K562 (cell line): Measurements from ENCODE around the gene CEP44. TPM values are rescaled to one million over a fixed set of nuclear protein-coding genes. Genes with fewer than 3 reads are reported as not detected.
"Not testable (repeated sequence)": the region's sequence is repeated elsewhere in the genome, so short reads cannot be mapped to it uniquely, and the experiment has no call there.

Experiments
- ATAC-seq: fragments of 200-7000 bp; cut with Tn5 transposase; 3 replicates; pipeline ENCODE4 v1.9.1; 2020; ENCODE audit warnings: moderate library complexity
- BruUV-seq: library from RNA; stranded (reverse); fragments of 400-500 nt; replicated peaks from 2 replicates; lab custom pipeline; 2021; lab: Mats Ljungman, UMichigan
- CTCF ChIA-PET: fragments of 300-600 bp; formaldehyde crosslinking; extraction: SDS; loops from one replicate; lab custom pipeline; 2021; ENCODE audit warnings: low intra/inter-chr PET ratio; lab: Yijun Ruan, JAX
- POLR2A ChIA-PET: fragments of 300-600, 350-650 bp; sonication (Branson Sonifier 250); formaldehyde crosslinking; extraction: SDS; loops from one replicate; lab custom pipeline; 2021; ENCODE audit warnings: antibody characterized with exemption, inconsistent platforms; lab: Yijun Ruan, JAX
- DNase-seq, 4 experiments: peaks; one replicate each; pipeline versions ENCODE4 v3.0.0 to v3.0.0-alpha.2; 2011 to 2018; ENCODE audit warnings: low spot score in 3 of 4, mixed read lengths in 3 of 4; ENCODE audit errors: extremely low read depth in 1 of 4
- FAIRE-seq: peaks from 2 replicates; lab custom pipeline; 2011; peaks lifted over from hg19 to GRCh38; lab: Jason Lieb, UNC
- H2AFZ ChIP-seq: 2 replicates; pipeline ENCODE4 v1.6.0; 2011; ENCODE audit warnings: low read depth, low read length, control low read depth, inconsistent platforms
- H3K27ac ChIP-seq: fragments of 200-600 bp; 3 replicates; pipeline ENCODE4 v1.8.0; 2011; ENCODE audit warnings: low read depth, mild to moderate bottlenecking, control low read depth, inconsistent platforms, low read length, moderate library complexity, mixed read lengths; ENCODE audit errors: extremely low read depth
- H3K27me3 ChIP-seq, 2 experiments: fragments of 300-600 bp in 1 of 2; 2 replicates in 1 of 2; 3 replicates in 1 of 2; pipeline versions ENCODE4 v1.6.0 to v1.8.0; 2011; ENCODE audit warnings: inconsistent platforms in 2 of 2, low read length in 2 of 2, mild to moderate bottlenecking in 1 of 2, mixed read lengths in 1 of 2, moderate library complexity in 1 of 2; ENCODE audit not compliant: control insufficient read depth in 2 of 2, insufficient read depth in 2 of 2
- H3K36me3 ChIP-seq: fragments of 300-600 bp; 3 replicates; pipeline ENCODE4 v1.8.0; 2011; ENCODE audit warnings: mild to moderate bottlenecking, low read length, inconsistent platforms; ENCODE audit not compliant: control insufficient read depth, insufficient read depth
- H3K4me1 ChIP-seq, 2 experiments: fragments of 200-600 bp in 1 of 2; replicated peaks in 1 of 2; 2 replicates in 1 of 2; 3 replicates in 1 of 2; pipeline versions ENCODE4 v1.5.1 to v1.8.0; 2011; ENCODE audit warnings: inconsistent platforms in 2 of 2, low read length in 2 of 2, mild to moderate bottlenecking in 1 of 2, mixed read lengths in 1 of 2, moderate library complexity in 1 of 2; ENCODE audit not compliant: control insufficient read depth in 2 of 2, insufficient read depth in 2 of 2
- H3K4me2 ChIP-seq: 2 replicates; pipeline ENCODE4 v1.6.1; 2011; ENCODE audit warnings: low read length, control low read depth, inconsistent platforms, mixed read lengths; ENCODE audit not compliant: insufficient read depth
- H3K4me3 ChIP-seq: fragments of 200-600 bp; sonication (generic), shearing (Covaris generic); 2 replicates; pipeline ENCODE4 v1.5.1; 2016; ENCODE audit warnings: control low read depth, inconsistent platforms
- H3K79me2 ChIP-seq: fragments of 200-600 bp; 3 replicates; pipeline ENCODE4 v1.8.0; 2011; ENCODE audit warnings: low read length, inconsistent platforms; ENCODE audit not compliant: control insufficient read depth, insufficient read depth
- H3K9ac ChIP-seq, 2 experiments: 2 replicates each; pipeline versions ENCODE4 v1.6.0 to v1.6.1; 2011; ENCODE audit warnings: low read depth in 2 of 2, low read length in 2 of 2, control low read depth in 1 of 2, inconsistent platforms in 1 of 2, mild to moderate bottlenecking in 1 of 2, mixed read lengths in 1 of 2; ENCODE audit not compliant: insufficient read depth in 1 of 2
- H3K9me1 ChIP-seq: one replicate; pipeline ENCODE4 v1.6.0; 2011; ENCODE audit warnings: inconsistent platforms, mild to moderate bottlenecking, low read length, moderate library complexity; ENCODE audit not compliant: control insufficient read depth, insufficient read depth
- H3K9me3 ChIP-seq: replicated peaks from 2 replicates; pipeline ENCODE4 v1.5.1; 2011; ENCODE audit warnings: low read depth, low read length, inconsistent platforms; ENCODE audit not compliant: control insufficient read depth, insufficient read depth
- H4K20me1 ChIP-seq: replicated peaks from 2 replicates; pipeline ENCODE4 v1.6.1; 2011; ENCODE audit warnings: low read length, inconsistent platforms, mixed read lengths; ENCODE audit not compliant: control insufficient read depth, insufficient read depth
- PATZ1 ChIP-seq: fragments of 250-450 bp; sonication (Bioruptor Pico); IDR thresholded peaks from 2 replicates; pipeline ENCODE4 v1.5.0; 2020; ENCODE audit warnings: mild to moderate bottlenecking, borderline replicate concordance
- POLR2G ChIP-seq: fragments of 200-400 bp; formaldehyde crosslinking; IDR thresholded peaks from 2 replicates; pipeline ENCODE4 v1.6.1; 2017; ENCODE audit warnings: low read depth, mild to moderate bottlenecking, antibody characterized with exemption, low read length, moderate library complexity
- WGBS: fragments of 100-300 bp; shearing (Covaris generic); methylation state at CpG from one replicate; pipeline ENCODE4 v1.1.6; 2016; ENCODE audit warnings: low coverage, mixed read lengths; ENCODE audit not compliant: insufficient coverage; ENCODE audit errors: missing lambda C conversion rate; 5-methylcytosine and 5-hydroxymethylcytosine counted together
- in situ Hi-C: fragments of 300-500 bp; cut with MboI; formaldehyde crosslinking; loops from 4 replicates; pipeline ENCODE4 v1.15.0; 2018; ENCODE audit warnings: inconsistent platforms, mixed read lengths
- intact Hi-C: fragments of 100-400 bp; cut with micrococcal nuclease; formaldehyde crosslinking; loops from 2 replicates; pipeline ENCODE4 v1.14.2; 2022
- polyA plus RNA-seq, 8 experiments: library from polyadenylated mRNA; depleted of rRNA in 4 of 8; stranded (reverse) in 5 of 8; unstranded in 3 of 8; fragments of >200 nt; fragmentation: Nextera tagmentation in 2 of 8; fragmentation: Illumina TruSeq in 1 of 8; extraction: Ambion mirVana in 2 of 8; extraction: Trizol in 1 of 8; gene quantifications; 2 replicates each; pipeline versions ENCODE4 v1.2.1 to v1.2.3, GENCODE V29; 2011 to 2014; ENCODE audit warnings: inconsistent platforms in 1 of 8, missing spikeins in 1 of 8
- total RNA-seq, 7 experiments: library from RNA; depleted of rRNA in 6 of 7; stranded (reverse); fragments of >200 nt in 6 of 7; fragmentation: Illumina TruSeq in 2 of 7; extraction: Trizol in 2 of 7; gene quantifications; 2 replicates each; pipeline versions ENCODE4 v1.2.1 to v1.2.3, GENCODE V29; 2011 to 2021; ENCODE audit warnings: low replicate concordance in 1 of 7

The CEP44 gene
- total and polyA plus RNA-seq, 9 of the 15 experiments (the other 6 are each of a cell fraction or from before 2014, with no cell fraction given), result 19.6 to 45.0 (median 24.4) TPM

DNA sequence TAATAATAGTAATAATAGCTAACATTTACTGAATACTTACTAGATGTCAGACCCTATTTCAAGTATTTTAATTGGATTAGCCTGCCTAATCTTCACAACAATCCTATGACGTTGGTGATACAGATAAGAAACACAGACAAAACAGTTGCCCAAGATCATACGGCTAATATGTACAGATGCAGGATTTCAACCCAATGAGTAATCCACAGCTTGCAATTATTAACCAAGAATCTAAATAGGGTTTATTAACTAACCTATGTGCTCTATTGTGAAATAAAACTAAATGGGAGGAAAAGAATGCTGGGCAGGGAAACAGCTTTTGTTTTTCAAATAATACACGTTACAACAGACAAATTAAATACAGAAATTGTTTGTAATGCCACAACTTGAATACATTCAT lies 23.6 kb upstream of the CEP44 start (continued):
- TF ChIP-seq PATZ1 (CRISPR knock-in tag) (no peak), POLR2G (no peak)
- TF ChIP-seq, all 486 proteins: peak for 0

GRCh38 chr4:174261432-174261831 lies 22.3 kb upstream of the CEP44 start:
- H3K9me1 ChIP-seq, H3K4me2 ChIP-seq, H3K4me3 ChIP-seq, H4K20me1 ChIP-seq, CTCF ChIA-PET, H2AFZ ChIP-seq, H3K9ac ChIP-seq, H3K9me3 ChIP-seq, FAIRE-seq, BruUV-seq, H3K27ac ChIP-seq, ATAC-seq, intact Hi-C loops, H3K27me3 ChIP-seq, in situ Hi-C loops, DNase-seq, H3K36me3 ChIP-seq, H3K4me1 ChIP-seq: not testable (repeated sequence)
- POLR2A ChIA-PET, result interaction anchor here (0.7 kb wide), 1 partner anchor 986 kb away, joined by 3 read pairs; no protein-coding TSS in a partner anchor
- peaks cover 16% of the 10 kb centered on the region for H3K79me2 ChIP-seq
- WGBS, result 100% methylated on average over 1 of the region's 1 CpG
